Measurements from ENCODE around the gene CEP72. TPM values are rescaled to one million over a fixed set of nuclear protein-coding genes. Genes with fewer than 3 reads are reported as not detected.

CEP72 gene
- total and polyA plus RNA-seq, 2 of the 13 experiments (the other 11 are each of a cell fraction or from before 2014, with no cell fraction given) = 3.4 to 9.4 TPM

- Histone ChIP-seq H2AFZ (ENCODE audit: low read length) (no peak overlapping the region), H3K36me3 (replicated peaks in 1 of 2; ENCODE audit: control insufficient read depth in 1 of 2, insufficient read depth in 2 of 2, low read length in 2 of 2) (peaks cover 8 to 71% of the 10 kb centered on the region in 2 experiments; a peak in 4 of 5 replicates), H3K9ac (ENCODE audit: insufficient read depth, low read depth, low read length) (no peak overlapping the region), H3K27ac (ENCODE audit: extremely low read length, insufficient read depth, low read length) (no peak overlapping the region), H3K9me3 (ENCODE audit: low read length) (no peaks in the 10 kb centered on the region), H3K4me3 (replicated peaks in 1 of 3; ENCODE audit: insufficient read depth in 1 of 3, low read depth in 2 of 3, low read length in 3 of 3) (no peak overlapping the region), H3K4me2 (ENCODE audit: low read depth, low read length) (no peak overlapping the region), H4K20me1 (ENCODE audit: insufficient read depth, low read length) (no peaks in the 10 kb centered on the region), H3K4me1 (ENCODE audit: insufficient read depth, low read length) (peaks cover 10% of the 10 kb centered on the region), H3K27me3 (ENCODE audit: control insufficient read depth in 1 of 2, insufficient read depth in 2 of 2, low read length in 2 of 2) (no peaks in the 10 kb centered on the region), H3K79me2 (ENCODE audit: insufficient read depth, low read length) (no peaks in the 10 kb centered on the region)
- FAIRE-seq (no peak), ATAC-seq (no peak), DNase-seq (ENCODE audit: low spot score) (no peak)
- in situ Hi-C loops (cut with HindIII; ENCODE audit: extremely low pct_ligation_motif_present, low pct_unique_long_range_greater_than_20kb) = no loop called here
- no TSS peak for BruUV-seq (replicated peaks)
- intact Hi-C loops (cut with micrococcal nuclease; ENCODE audit: unreplicated experiment) = no loop called here
- ChIA-PET POLR2A (no interaction called here), CTCF (ENCODE audit: low intra/inter-chr PET ratio, low total read pairs) (no interaction called here)
- WGBS (ENCODE audit: low lambda C conversion rate) = 97% methylated on average over 16 of the region's 16 CpGs
- no peak for TF ChIP-seq ZNF432 (CRISPR knock-in tag; IDR thresholded peaks at IDR 0.05; ENCODE audit: borderline replicate concordance)
- no peak for TF ChIP-seq ARNT2 (CRISPR knock-in tag; IDR thresholded peaks at IDR 0.05; ENCODE audit: low read depth)
- TF ChIP-seq NFKB2 (CRISPR knock-in tag; IDR thresholded peaks at IDR 0.05; ENCODE audit: borderline replicate concordance) = no peak
- TF ChIP-seq ZNF547 (CRISPR knock-in tag; IDR thresholded peaks at IDR 0.05) = no peak
- TF ChIP-seq KDM6A (CRISPR knock-in tag; IDR thresholded peaks at IDR 0.05; ENCODE audit: low read depth) = no peak
- no peak for TF ChIP-seq ZNF737 (CRISPR knock-in tag; IDR thresholded peaks at IDR 0.05; ENCODE audit: borderline replicate concordance)
- no peak for TF ChIP-seq DBP (CRISPR knock-in tag; IDR thresholded peaks at IDR 0.05; ENCODE audit: not compliant biosample characterization)
- TF ChIP-seq NFAT5 (CRISPR knock-in tag; IDR thresholded peaks at IDR 0.05) = no peak
- TF ChIP-seq ZFP36L2 (CRISPR knock-in tag; IDR thresholded peaks at IDR 0.05) = no peak
- no peak for TF ChIP-seq SATB2 (CRISPR knock-in tag; IDR thresholded peaks at IDR 0.05)
- TF ChIP-seq ZZZ3 (CRISPR knock-in tag; IDR thresholded peaks at IDR 0.05; ENCODE audit: borderline replicate concordance) = no peak
- TF ChIP-seq ZUFSP (CRISPR knock-in tag; IDR thresholded peaks at IDR 0.05; ENCODE audit: borderline replicate concordance) = no peak
- TF ChIP-seq FOXP1 (IDR thresholded peaks at IDR 0.05) = no peak
- TF ChIP-seq FOXP1 (CRISPR knock-in tag; IDR thresholded peaks at IDR 0.05) = no peak
- no peak for TF ChIP-seq ZSCAN9 (CRISPR knock-in tag; IDR thresholded peaks at IDR 0.05; ENCODE audit: borderline replicate concordance)
These were observed 13.4 kb downstream of the CEP72 start for GRCh38 chr5:625516-625915.

All from HepG2 (cell line).